ENCODE measurements around the gene FAHD2A. TPM values are rescaled to one million over a fixed set of nuclear protein-coding genes. Genes with fewer than 3 reads are reported as not detected.

The FAHD2A gene
- total and polyA plus RNA-seq, 2 experiments from 2014 or later: 27.6 to 51.0 TPM

- TF ChIP-seq ZNF462 (CRISPR knock-in tag; IDR thresholded peaks at IDR 0.05) (no peak), EZH2 (IDR thresholded peaks at IDR 0.05; ENCODE audit: low read depth, unreplicated experiment) (no peak), REST (IDR thresholded peaks at IDR 0.05; ENCODE audit: unreplicated experiment) (no peak), ZNF114 (CRISPR knock-in tag; IDR thresholded peaks at IDR 0.05) (no peak), STAT1 (IDR thresholded peaks at IDR 0.05; ENCODE audit: unreplicated experiment) (no peak), NANOG (IDR thresholded peaks at IDR 0.05; ENCODE audit: borderline replicate concordance) (no peak), JUNB (IDR thresholded peaks at IDR 0.05; ENCODE audit: unreplicated experiment) (no peak), POLR2AphosphoS5 (IDR thresholded peaks at IDR 0.05; ENCODE audit: low read depth) (no peak)
Measured at GRCh38 chr2:95381212-95382191, 21.0 kb upstream of the FAHD2A start (continued).

All from GM23338 (cell line).